Kidney (tissue), 14 donors: Measurements from ENCODE around the gene PADI4. TPM values are rescaled to one million over a fixed set of nuclear protein-coding genes. Genes with fewer than 3 reads are reported as not detected.

ENCODE experiments used
- DNase-seq, 5 donors: peaks; one replicate each; pipeline ENCODE4 v3.0.0-alpha.2; 2013 to 2020
- FAIRE-seq: peaks from 2 replicates; lab custom pipeline; 2012; peaks lifted over from hg19 to GRCh38; lab: Jason Lieb, UNC
- H3K27ac ChIP-seq, 2 donors: one replicate each; pipeline ENCODE4 v1.7.0; 2013; ENCODE audit warnings: low read depth in 2 of 2, low read length in 2 of 2, inconsistent platforms in 1 of 2
- H3K27me3 ChIP-seq: one replicate; pipeline ENCODE4 v1.7.1; 2013; ENCODE audit warnings: low read length, inconsistent platforms; ENCODE audit not compliant: control insufficient read depth, insufficient read depth
- H3K36me3 ChIP-seq, 3 donors: one replicate each; pipeline versions ENCODE4 v1.7.0 to v1.7.1; 2013; ENCODE audit warnings: low read length in 3 of 3, control low read depth in 1 of 3, inconsistent platforms in 1 of 3; ENCODE audit not compliant: insufficient read depth in 3 of 3, control insufficient read depth in 2 of 3
- H3K4me1 ChIP-seq, 3 donors: one replicate each; pipeline versions ENCODE4 v1.7.0 to v1.7.1; 2013; ENCODE audit warnings: low read length in 3 of 3, inconsistent platforms in 1 of 3, low read depth in 1 of 3; ENCODE audit not compliant: control insufficient read depth in 2 of 3, insufficient read depth in 2 of 3
- H3K4me3 ChIP-seq, 3 donors: one replicate each; pipeline versions ENCODE4 v1.7.0 to v1.8.1; 2013; ENCODE audit warnings: low read length in 3 of 3, control low read depth in 1 of 3, inconsistent platforms in 1 of 3
- H3K9ac ChIP-seq, 3 donors: one replicate each; pipeline versions ENCODE4 v1.7.0 to v1.7.1; 2013; ENCODE audit warnings: low read length in 3 of 3, control low read depth in 1 of 3, inconsistent platforms in 1 of 3
- H3K9me3 ChIP-seq, 3 donors: one replicate each; pipeline versions ENCODE4 v1.7.0 to v1.7.1; 2013; ENCODE audit warnings: low read length in 3 of 3, control low read depth in 1 of 3, inconsistent platforms in 1 of 3; ENCODE audit not compliant: control insufficient read depth in 2 of 3, insufficient read depth in 1 of 3
- CTCF ChIP-seq: IDR thresholded peaks from 3 replicates; pipeline ENCODE4 v1.5.1; 2012; ENCODE audit warnings: mild to moderate bottlenecking, moderate library complexity, borderline replicate concordance; ENCODE audit not compliant: insufficient read depth; ENCODE audit errors: extremely low read depth
- intact Hi-C: fragments of 100-400 bp; cut with DNase I; formaldehyde crosslinking; loops from one replicate; pipeline ENCODE4 v1.11.1; 2022
- polyA plus RNA-seq: library from polyadenylated mRNA; stranded (reverse); fragments of 350-450 nt; fragmentation: Illumina TruSeq; extraction: RNeasy Lipid Tissue Mini Kit (QIAGEN cat#74804); gene quantifications from one replicate; pipeline ENCODE4 v1.2.3, GENCODE V29; 2014; ENCODE audit warnings: low read depth, low replicate concordance; ENCODE audit not compliant: insufficient read depth
- total RNA-seq: library from RNA; stranded (reverse); fragmentation: NEBNext Ultra II Directional; extraction: Animal tissue kit (Norgen Biotek cat#: 25700); gene quantifications from one replicate; pipeline ENCODE4 v1.2.1, GENCODE V29; 2021
- donor health status: control.
- donor health status: control.
- donor health status: control.
- donor health status: control.
- donor health status: control.
- donor health status: DM: yes; HTN: yes; CAD: no.
- donor health status: Normal renal cell carcinoma (clear cell type).

PADI4 gene
- total and polyA plus RNA-seq, 2 donors from 2014 or later, result 0.35 TPM; not detected in 1

GRCh38 chr1:17278996-17279830 lies 28.8 kb upstream of the PADI4 start:
- FAIRE-seq, result no peak
- no peak overlapping the region for H3K4me3 ChIP-seq
- peak in 2 of 5 donors; percentile 26 to 28 for DNase-seq
- no peaks in the 10 kb centered on the region for H3K36me3 ChIP-seq
- no peaks in the 10 kb centered on the region for H3K27me3 ChIP-seq
- H3K27ac ChIP-seq, result no peak overlapping the region
- no peaks in the 10 kb centered on the region for H3K9me3 ChIP-seq
- TF ChIP-seq CTCF, result no peak
- H3K9ac ChIP-seq, result no peak overlapping the region
- intact Hi-C loops, result no loop called here
- H3K4me1 ChIP-seq, result no peaks in the 10 kb centered on the region

GRCh38 chr1:17280436-17280835 lies 27.6 kb upstream of the PADI4 start:
- Histone ChIP-seq H3K9ac (no peak overlapping the region), H3K4me3 (no peak overlapping the region), H3K27ac (no peak overlapping the region), H3K4me1 (no peaks in the 10 kb centered on the region), H3K27me3 (no peaks in the 10 kb centered on the region), H3K36me3 (no peaks in the 10 kb centered on the region), H3K9me3 (no peaks in the 10 kb centered on the region)
- no peak for DNase-seq
- no peak for FAIRE-seq
- TF ChIP-seq CTCF, result no peak
- intact Hi-C loops, result no loop called here

- Histone ChIP-seq H3K27me3 (no peaks in the 10 kb centered on the region), H3K4me3 (no peak overlapping the region), H3K4me1 (no peaks in the 10 kb centered on the region), H3K9me3 (no peaks in the 10 kb centered on the region), H3K9ac (no peak overlapping the region), H3K27ac (no peak overlapping the region), H3K36me3 (no peaks in the 10 kb centered on the region)
- FAIRE-seq (no peak), DNase-seq (no peak)
- TF ChIP-seq CTCF, result no peak
- intact Hi-C loops, result no loop called here
Observed at GRCh38 chr1:17280894-17281293, 27.1 kb upstream of the PADI4 start.
